ENCODE data around the gene REXO1.
A peak's percentile ranks its signal among the peaks of the same experiment; 100 is the strongest.

The REXO1 gene

GRCh38 chr19:1847684-1848398 is 442 bp downstream of the REXO1 start:
- DNase-seq, result peak; percentile 34

- DNase-seq, result no peak
These were observed 967 bp downstream of the REXO1 start for GRCh38 chr19:1847348-1847683.

- DNase-seq, result no peak
These were observed 1.6 kb downstream of the REXO1 start for GRCh38 chr19:1846517-1847204.

GRCh38 chr19:1845642-1846041 is 2.6 kb downstream of the REXO1 start:
- DNase-seq, result no peak

GRCh38 chr19:1845125-1845515 is 3.2 kb downstream of the REXO1 start:
- DNase-seq, result no peak

- DNase-seq, result no peak
These were observed 3.7 kb downstream of the REXO1 start for GRCh38 chr19:1844513-1845124.

GRCh38 chr19:1843646-1844394 is 4.5 kb downstream of the REXO1 start:
- DNase-seq, result no peak

GRCh38 chr19:1843116-1843515 is 5.2 kb downstream of the REXO1 start:
- DNase-seq, result no peak

- DNase-seq, result no peak
These were observed 6.9 kb downstream of the REXO1 start for GRCh38 chr19:1841209-1841924.

GRCh38 chr19:1840541-1841115 is 7.7 kb downstream of the REXO1 start:
- no peak for DNase-seq

GRCh38 chr19:1839658-1840540 is 8.4 kb downstream of the REXO1 start:
- DNase-seq, result no peak

- peak; percentile 77 for DNase-seq
These were observed 10.6 kb downstream of the REXO1 start for GRCh38 chr19:1837625-1838105.

- no peak for DNase-seq
These were observed 11.1 kb downstream of the REXO1 start for GRCh38 chr19:1837222-1837565.

- DNase-seq, result no peak
These were observed 11.6 kb downstream of the REXO1 start for GRCh38 chr19:1836458-1837221.

GRCh38 chr19:1833540-1833939 is 14.7 kb downstream of the REXO1 start:
- no peak for DNase-seq

GRCh38 chr19:1832046-1832663 is 16.1 kb downstream of the REXO1 start:
- DNase-seq, result no peak

- no peak for DNase-seq
These were observed 17.3 kb downstream of the REXO1 start for GRCh38 chr19:1830978-1831377.

- DNase-seq, result no peak
These were observed 17.7 kb downstream of the REXO1 start for GRCh38 chr19:1830568-1830967.

- no peak for DNase-seq
These were observed 18.3 kb downstream of the REXO1 start for GRCh38 chr19:1829958-1830357.

Data from eye (tissue), 1 donor.